Measurements from ENCODE around the gene CEP83.

DNA sequence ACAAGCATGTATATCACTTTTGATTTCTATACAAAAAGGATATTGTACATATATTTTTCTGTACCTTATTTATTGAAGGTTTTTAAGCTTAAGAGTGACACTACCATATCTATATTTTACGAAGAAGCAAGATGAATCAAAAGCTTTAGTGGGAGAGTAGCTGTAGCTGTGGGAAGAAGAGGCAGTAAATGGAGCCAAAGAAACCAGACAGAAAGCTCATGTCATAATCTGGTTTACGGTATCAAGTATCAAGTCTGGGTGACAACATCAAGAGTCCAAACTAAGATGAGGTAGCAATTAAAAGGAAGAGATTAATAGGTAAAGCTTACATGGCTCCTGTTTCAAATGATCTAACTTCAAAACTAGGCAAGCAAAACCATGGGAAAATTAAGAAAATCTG, 54.8 kb downstream of the CEP83 start:
- TF ChIP-seq POLR2A (IDR thresholded peaks at IDR 0.05): no peak
- TF ChIP-seq, protein P1, sequence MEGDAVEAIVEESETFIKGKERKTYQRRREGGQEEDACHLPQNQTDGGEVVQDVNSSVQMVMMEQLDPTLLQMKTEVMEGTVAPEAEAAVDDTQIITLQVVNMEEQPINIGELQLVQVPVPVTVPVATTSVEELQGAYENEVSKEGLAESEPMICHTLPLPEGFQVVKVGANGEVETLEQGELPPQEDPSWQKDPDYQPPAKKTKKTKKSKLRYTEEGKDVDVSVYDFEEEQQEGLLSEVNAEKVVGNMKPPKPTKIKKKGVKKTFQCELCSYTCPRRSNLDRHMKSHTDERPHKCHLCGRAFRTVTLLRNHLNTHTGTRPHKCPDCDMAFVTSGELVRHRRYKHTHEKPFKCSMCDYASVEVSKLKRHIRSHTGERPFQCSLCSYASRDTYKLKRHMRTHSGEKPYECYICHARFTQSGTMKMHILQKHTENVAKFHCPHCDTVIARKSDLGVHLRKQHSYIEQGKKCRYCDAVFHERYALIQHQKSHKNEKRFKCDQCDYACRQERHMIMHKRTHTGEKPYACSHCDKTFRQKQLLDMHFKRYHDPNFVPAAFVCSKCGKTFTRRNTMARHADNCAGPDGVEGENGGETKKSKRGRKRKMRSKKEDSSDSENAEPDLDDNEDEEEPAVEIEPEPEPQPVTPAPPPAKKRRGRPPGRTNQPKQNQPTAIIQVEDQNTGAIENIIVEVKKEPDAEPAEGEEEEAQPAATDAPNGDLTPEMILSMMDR (IDR thresholded peaks at IDR 0.05): no peak
- no peak for TF ChIP-seq POLR2AphosphoS5 (IDR thresholded peaks at IDR 0.05)

Data from prostate gland (tissue), 2 donors.